Right lobe of liver (tissue), 4 donors: ENCODE data around the gene BCO1.

Experiments used
- POLR2A ChIP-seq: fragments of 450-650 bp; IDR thresholded peaks from one replicate; pipeline ENCODE4 v1.6.1; 2017; ENCODE audit warnings: antibody characterized with exemption, mild to moderate bottlenecking
- TF ChIP-seq, protein P1 (sequence below), 4 donors: fragments of 200-600 bp in 3 of 4; fragments of 450-650 bp in 1 of 4; IDR thresholded peaks; one replicate each; pipeline versions ENCODE4 v1.5.1 to v1.8.0; 2016 to 2022; ENCODE audit warnings: antibody characterized with exemption in 4 of 4, mild to moderate bottlenecking in 2 of 4
- donor health status: DM: no; HTN: no; CAD: no.
- donor health status: DM: no; HTN: no; CAD: no.
- donor health status: DM: no; HTN: yes; CAD: no.

DNA sequence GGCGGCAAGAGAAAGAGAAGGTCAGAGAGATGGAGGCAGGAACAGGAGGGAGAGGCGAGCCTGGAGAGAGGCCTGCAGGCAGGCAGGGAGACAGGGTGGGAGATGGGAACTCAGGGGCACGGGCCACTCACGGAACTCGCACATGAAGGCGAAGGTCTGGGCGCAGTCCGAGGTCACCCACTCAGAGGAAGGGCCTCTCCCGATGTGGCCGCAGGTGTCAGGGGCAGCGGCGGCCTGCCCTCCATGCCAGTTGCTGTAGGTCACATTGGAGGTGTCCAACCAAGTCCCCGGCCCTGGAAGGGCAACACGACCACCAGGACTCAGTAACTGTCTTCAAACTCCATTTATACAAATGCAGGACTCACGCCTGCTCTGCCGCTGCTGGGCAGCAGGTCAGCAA lies 22.4 kb upstream of the BCO1 start:
- no peak for TF ChIP-seq POLR2A
- TF ChIP-seq, protein P1, sequence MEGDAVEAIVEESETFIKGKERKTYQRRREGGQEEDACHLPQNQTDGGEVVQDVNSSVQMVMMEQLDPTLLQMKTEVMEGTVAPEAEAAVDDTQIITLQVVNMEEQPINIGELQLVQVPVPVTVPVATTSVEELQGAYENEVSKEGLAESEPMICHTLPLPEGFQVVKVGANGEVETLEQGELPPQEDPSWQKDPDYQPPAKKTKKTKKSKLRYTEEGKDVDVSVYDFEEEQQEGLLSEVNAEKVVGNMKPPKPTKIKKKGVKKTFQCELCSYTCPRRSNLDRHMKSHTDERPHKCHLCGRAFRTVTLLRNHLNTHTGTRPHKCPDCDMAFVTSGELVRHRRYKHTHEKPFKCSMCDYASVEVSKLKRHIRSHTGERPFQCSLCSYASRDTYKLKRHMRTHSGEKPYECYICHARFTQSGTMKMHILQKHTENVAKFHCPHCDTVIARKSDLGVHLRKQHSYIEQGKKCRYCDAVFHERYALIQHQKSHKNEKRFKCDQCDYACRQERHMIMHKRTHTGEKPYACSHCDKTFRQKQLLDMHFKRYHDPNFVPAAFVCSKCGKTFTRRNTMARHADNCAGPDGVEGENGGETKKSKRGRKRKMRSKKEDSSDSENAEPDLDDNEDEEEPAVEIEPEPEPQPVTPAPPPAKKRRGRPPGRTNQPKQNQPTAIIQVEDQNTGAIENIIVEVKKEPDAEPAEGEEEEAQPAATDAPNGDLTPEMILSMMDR (IDR thresholded peaks at IDR 0.05): no peak
